ENCODE results near the gene EXOC5. TPM values are rescaled to one million over a fixed set of nuclear protein-coding genes. Genes with fewer than 3 reads are reported as not detected.

Gene EXOC5
- total RNA-seq, 2 donors from 2014 or later: 40.3 to 50.3 TPM

DNA sequence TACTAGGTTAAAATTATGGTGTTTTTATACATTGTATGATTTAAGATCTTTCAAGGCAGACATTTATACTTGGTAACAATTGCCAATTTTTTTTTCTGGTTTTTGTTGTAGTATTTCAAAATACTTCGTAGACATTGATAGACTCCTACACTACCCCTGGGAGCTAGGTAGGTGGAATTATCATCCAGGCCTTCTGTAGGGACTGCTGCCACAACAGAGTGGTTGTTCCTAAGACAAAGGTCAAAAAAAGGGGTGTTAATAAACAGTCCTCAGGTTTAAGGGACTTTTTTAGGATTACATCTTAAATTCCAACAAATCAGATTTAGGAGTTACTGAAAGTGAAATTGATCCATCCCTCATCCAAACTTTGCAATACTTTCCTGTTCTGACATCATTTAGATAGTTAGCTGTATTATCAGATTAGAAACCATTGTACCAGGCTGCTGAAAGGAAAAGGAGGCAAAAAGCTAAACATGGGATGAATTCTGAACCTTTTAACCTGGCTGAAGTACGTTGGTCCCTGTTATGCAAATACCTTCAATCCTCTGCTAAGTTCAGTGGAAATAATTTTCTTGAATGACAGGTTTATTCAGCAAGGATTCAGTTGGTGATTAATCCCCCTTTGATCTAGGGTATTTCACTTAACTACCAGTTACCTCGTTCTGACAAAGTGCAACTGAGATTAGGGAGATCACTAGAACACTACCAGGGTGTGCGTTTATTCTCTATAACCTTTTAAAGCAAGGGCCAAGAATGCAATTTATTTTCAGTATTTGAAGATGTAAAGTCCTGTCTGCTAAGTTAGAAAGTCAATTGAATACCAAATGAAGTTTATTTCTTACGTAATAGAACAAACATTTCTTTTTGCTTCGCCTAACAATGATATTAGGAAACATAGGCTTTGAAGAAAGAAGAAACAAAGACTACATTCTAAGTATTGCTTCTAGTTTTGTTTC lies 23.3 kb upstream of the EXOC5 start:
- H3K36me3 ChIP-seq: no peaks in the 10 kb centered on the region
- TF ChIP-seq CTCF (IDR thresholded peaks at IDR 0.05): no peak
- H3K27me3 ChIP-seq (replicated peaks; ENCODE audit: insufficient read depth): no peaks in the 10 kb centered on the region
- ATAC-seq (ENCODE audit: insufficient number of reproducible peaks, low FRiP score, low read depth): no peak
- no peak for DNase-seq (ENCODE audit: low spot score)
- H3K27ac ChIP-seq: no peak overlapping the region
- H3K4me3 ChIP-seq: no peak overlapping the region
- H3K4me1 ChIP-seq (ENCODE audit: control insufficient read depth in 1 of 2, low read depth in 2 of 2): no peaks in the 10 kb centered on the region
- no peaks in the 10 kb centered on the region for H3K9me3 ChIP-seq

DNA sequence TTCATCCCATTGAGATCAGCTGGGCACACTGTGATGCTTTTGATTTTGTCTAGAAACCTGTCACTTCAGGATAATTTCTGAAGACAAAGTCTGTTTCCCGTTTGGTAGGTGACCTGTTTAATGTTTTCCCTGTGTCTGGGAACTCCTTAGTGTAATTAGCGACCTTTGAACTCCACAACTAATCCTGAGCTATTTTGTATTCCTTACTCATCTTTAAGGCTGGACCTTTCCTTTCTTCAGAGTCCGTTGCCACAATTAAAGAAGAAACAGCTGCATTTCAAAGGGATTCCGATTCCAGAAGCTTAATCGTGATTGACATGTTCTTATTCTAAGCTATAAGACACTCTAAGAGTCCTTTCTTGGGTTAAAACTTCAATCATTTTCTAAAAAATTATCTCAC lies 22.0 kb upstream of the EXOC5 start:
- H3K4me3 ChIP-seq: no peak overlapping the region
- no peak for TF ChIP-seq CTCF (IDR thresholded peaks at IDR 0.05)
- no peak overlapping the region for H3K27ac ChIP-seq
- no peaks in the 10 kb centered on the region for H3K4me1 ChIP-seq (ENCODE audit: control insufficient read depth in 1 of 2, low read depth in 2 of 2)
- H3K9me3 ChIP-seq: no peaks in the 10 kb centered on the region
- DNase-seq (ENCODE audit: low spot score) (no peak), ATAC-seq (ENCODE audit: insufficient number of reproducible peaks, low FRiP score, low read depth) (no peak)
- no peaks in the 10 kb centered on the region for H3K36me3 ChIP-seq
- no peaks in the 10 kb centered on the region for H3K27me3 ChIP-seq (replicated peaks; ENCODE audit: insufficient read depth)

- H3K4me3 ChIP-seq: no peak overlapping the region
- no peaks in the 10 kb centered on the region for H3K4me1 ChIP-seq (ENCODE audit: control insufficient read depth in 1 of 2, low read depth in 2 of 2)
- H3K27me3 ChIP-seq (replicated peaks; ENCODE audit: insufficient read depth): no peaks in the 10 kb centered on the region
- peaks cover 11% of the 10 kb centered on the region for H3K36me3 ChIP-seq
- no peak for TF ChIP-seq CTCF (IDR thresholded peaks at IDR 0.05)
- ATAC-seq (ENCODE audit: insufficient number of reproducible peaks, low FRiP score, low read depth): no peak
- no peaks in the 10 kb centered on the region for H3K9me3 ChIP-seq
- no peak overlapping the region for H3K27ac ChIP-seq
- DNase-seq (ENCODE audit: low spot score): no peak
These were observed 19.0 kb upstream of the EXOC5 start for GRCh38 chr14:57287745-57288144.

- no peak overlapping the region for H3K4me3 ChIP-seq
- H3K27me3 ChIP-seq (replicated peaks; ENCODE audit: insufficient read depth): no peaks in the 10 kb centered on the region
- H3K27ac ChIP-seq: no peak overlapping the region
- TF ChIP-seq CTCF (IDR thresholded peaks at IDR 0.05): no peak
- H3K4me1 ChIP-seq (ENCODE audit: control insufficient read depth in 1 of 2, low read depth in 2 of 2): peaks cover 0 to 2% of the 10 kb centered on the region in 2 donors
- H3K36me3 ChIP-seq: peaks cover 11% of the 10 kb centered on the region
- ATAC-seq (ENCODE audit: insufficient number of reproducible peaks, low FRiP score, low read depth) (no peak), DNase-seq (ENCODE audit: low spot score) (no peak)
- H3K9me3 ChIP-seq: no peaks in the 10 kb centered on the region
These were observed 8.4 kb upstream of the EXOC5 start for GRCh38 chr14:57277062-57277461.

- H3K27me3 ChIP-seq (replicated peaks; ENCODE audit: insufficient read depth): no peaks in the 10 kb centered on the region
- no peak overlapping the region for H3K4me3 ChIP-seq
- no peak overlapping the region for H3K27ac ChIP-seq
- peaks cover 5% of the 10 kb centered on the region for H3K36me3 ChIP-seq
- peaks cover 9 to 15% of the 10 kb centered on the region in 2 donors for H3K4me1 ChIP-seq (ENCODE audit: control insufficient read depth in 1 of 2, low read depth in 2 of 2)
- DNase-seq (ENCODE audit: low spot score) (no peak), ATAC-seq (ENCODE audit: insufficient number of reproducible peaks, low FRiP score, low read depth) (no peak)
- no peaks in the 10 kb centered on the region for H3K9me3 ChIP-seq
- TF ChIP-seq CTCF (IDR thresholded peaks at IDR 0.05): no peak
These were observed 6.4 kb upstream of the EXOC5 start for GRCh38 chr14:57275023-57275664.

Measured in thoracic aorta (tissue), 2 donors.